ENCODE data around the gene FCGR1A.
"Not testable (repeated sequence)": the region's sequence is repeated elsewhere in the genome, so short reads cannot be mapped to it uniquely, and the experiment has no call there.

FCGR1A gene

GRCh38 chr1:149841149-149841548 lies 58.7 kb downstream of the FCGR1A start:
- DNase-seq = not testable (repeated sequence)
